Hepatocyte (in vitro differentiated cells): ENCODE data around the gene ZDHHC14.

Experiments
- EZH2 ChIP-seq: fragments of 200-600 bp; sonication (generic); IDR thresholded peaks from 2 replicates; pipeline ENCODE4 v1.6.1; 2016; ENCODE audit warnings: antibody characterized with exemption, mild to moderate bottlenecking, borderline replicate concordance
- EZH2phosphoT487 ChIP-seq: fragments of 200-600 bp; sonication (generic); IDR thresholded peaks from one replicate; pipeline ENCODE4 v1.6.1; 2018; ENCODE audit warnings: antibody characterized with exemption, mild to moderate bottlenecking, low read depth, moderate library complexity; ENCODE audit not compliant: unreplicated experiment, severe bottlenecking
- TF ChIP-seq, protein P1 (sequence below): fragments of 200-600 bp; sonication (generic); IDR thresholded peaks from 2 replicates; pipeline ENCODE4 v1.5.1; 2016; ENCODE audit warnings: antibody characterized with exemption, mild to moderate bottlenecking; ENCODE audit not compliant: poor library complexity

DNA sequence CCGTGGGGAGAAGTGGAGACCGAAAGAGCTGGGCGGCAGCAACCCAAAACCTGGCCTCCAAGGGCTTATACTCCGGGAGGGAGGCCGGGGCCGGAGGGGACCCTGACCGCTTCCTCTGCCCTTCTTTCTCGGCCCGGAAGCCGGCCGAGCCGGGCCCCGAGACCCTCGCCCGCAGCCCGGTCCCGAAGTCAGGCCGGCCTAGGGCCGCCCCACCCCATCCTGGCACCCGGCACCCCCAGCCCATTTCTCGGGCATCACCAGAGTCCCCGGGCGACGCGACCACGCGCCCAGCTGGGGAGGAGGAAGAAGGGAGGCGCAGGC is 572 bp upstream of the ZDHHC14 start:
- TF ChIP-seq, protein P1, sequence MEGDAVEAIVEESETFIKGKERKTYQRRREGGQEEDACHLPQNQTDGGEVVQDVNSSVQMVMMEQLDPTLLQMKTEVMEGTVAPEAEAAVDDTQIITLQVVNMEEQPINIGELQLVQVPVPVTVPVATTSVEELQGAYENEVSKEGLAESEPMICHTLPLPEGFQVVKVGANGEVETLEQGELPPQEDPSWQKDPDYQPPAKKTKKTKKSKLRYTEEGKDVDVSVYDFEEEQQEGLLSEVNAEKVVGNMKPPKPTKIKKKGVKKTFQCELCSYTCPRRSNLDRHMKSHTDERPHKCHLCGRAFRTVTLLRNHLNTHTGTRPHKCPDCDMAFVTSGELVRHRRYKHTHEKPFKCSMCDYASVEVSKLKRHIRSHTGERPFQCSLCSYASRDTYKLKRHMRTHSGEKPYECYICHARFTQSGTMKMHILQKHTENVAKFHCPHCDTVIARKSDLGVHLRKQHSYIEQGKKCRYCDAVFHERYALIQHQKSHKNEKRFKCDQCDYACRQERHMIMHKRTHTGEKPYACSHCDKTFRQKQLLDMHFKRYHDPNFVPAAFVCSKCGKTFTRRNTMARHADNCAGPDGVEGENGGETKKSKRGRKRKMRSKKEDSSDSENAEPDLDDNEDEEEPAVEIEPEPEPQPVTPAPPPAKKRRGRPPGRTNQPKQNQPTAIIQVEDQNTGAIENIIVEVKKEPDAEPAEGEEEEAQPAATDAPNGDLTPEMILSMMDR = no peak
- TF ChIP-seq EZH2phosphoT487 (no peak), EZH2 (no peak)
